SU-DHL-6 (cell line): Measurements from ENCODE around the gene ACSS2.

ENCODE experiments used
- CTCF ChIP-seq: fragments of 200-600 bp; sonication (generic); IDR thresholded peaks from one replicate; pipeline ENCODE4 v1.5.1; 2017; ENCODE audit warnings: antibody characterized with exemption, mild to moderate bottlenecking, low read length, moderate library complexity; ENCODE audit not compliant: insufficient read depth, poor library complexity, severe bottlenecking
- EZH2phosphoT487 ChIP-seq: fragments of 200-600 bp; sonication (generic), shearing (Covaris generic); conservative IDR thresholded peaks from 2 replicates; pipeline ENCODE4 v1.6.1; 2018; ENCODE audit warnings: mild to moderate bottlenecking, antibody characterized with exemption, low read length, moderate library complexity, mixed read lengths

- TF ChIP-seq CTCF, result no peak
- no peak for TF ChIP-seq EZH2phosphoT487
Measured at GRCh38 chr20:34928411-34928810, 52.0 kb downstream of the ACSS2 start.
